HEK293T (cell line): ENCODE results near the gene TUBB4B.

Experiments used
- CTCF ChIA-PET: fragments of 350-600 bp; formaldehyde crosslinking; extraction: SDS; loops from one replicate; lab custom pipeline; 2021; ENCODE audit warnings: antibody characterized with exemption, inconsistent platforms; lab: Yijun Ruan, JAX
- POLR2A ChIA-PET: fragments of 350-600 bp; formaldehyde crosslinking; extraction: SDS; loops from one replicate; lab custom pipeline; 2020; ENCODE audit warnings: antibody characterized with exemption, inconsistent platforms; lab: Yijun Ruan, JAX
- DNase-seq: peaks from one replicate; pipeline ENCODE4 v3.0.0; 2012; ENCODE audit warnings: mixed read lengths; ENCODE audit errors: extremely low spot score
- ARNT ChIP-seq: fragments of 450-650 bp; IDR thresholded peaks from 2 replicates; pipeline ENCODE4 v1.6.1; 2017; ENCODE audit warnings: mild to moderate bottlenecking
- BHLHE40 ChIP-seq: fragments of 450-650 bp; IDR thresholded peaks from 2 replicates; pipeline ENCODE4 v1.6.1; 2016; ENCODE audit warnings: mild to moderate bottlenecking, moderate library complexity, borderline replicate concordance
- CTBP1 ChIP-seq: fragments of 450-650 bp; IDR thresholded peaks from 2 replicates; pipeline ENCODE4 v1.6.1; 2016; ENCODE audit warnings: borderline replicate concordance
- ELF4 ChIP-seq: fragments of 450-650 bp; IDR thresholded peaks from 2 replicates; pipeline ENCODE4 v1.6.1; 2017; ENCODE audit warnings: antibody characterized with exemption
- FOXA1 ChIP-seq: fragments of 450-650 bp; IDR thresholded peaks from 2 replicates; pipeline ENCODE4 v1.6.1; 2016; ENCODE audit warnings: mild to moderate bottlenecking
- FOXK2 ChIP-seq: fragments of 450-650 bp; IDR thresholded peaks from 2 replicates; pipeline ENCODE4 v1.6.1; 2016; ENCODE audit warnings: mild to moderate bottlenecking
- FOXM1 ChIP-seq: fragments of 450-650 bp; IDR thresholded peaks from 2 replicates; pipeline ENCODE4 v1.6.1; 2017; ENCODE audit warnings: mild to moderate bottlenecking, borderline replicate concordance
- HDGF ChIP-seq: fragments of 450-650 bp; IDR thresholded peaks from 2 replicates; pipeline ENCODE4 v1.6.1; 2017; ENCODE audit warnings: antibody characterized with exemption, borderline replicate concordance
- L3MBTL2 ChIP-seq: fragments of 450-650 bp; conservative IDR thresholded peaks from 2 replicates; pipeline ENCODE4 v1.6.1; 2016; ENCODE audit warnings: mild to moderate bottlenecking
- LEF1 ChIP-seq: fragments of 450-650 bp; IDR thresholded peaks from 2 replicates; pipeline ENCODE4 v1.6.1; 2017; ENCODE audit warnings: mild to moderate bottlenecking, borderline replicate concordance
- NFRKB ChIP-seq: fragments of 450-650 bp; IDR thresholded peaks from 2 replicates; pipeline ENCODE4 v1.6.1; 2016; ENCODE audit warnings: mild to moderate bottlenecking, moderate library complexity
- PKNOX1 ChIP-seq: fragments of 450-650 bp; IDR thresholded peaks from 2 replicates; pipeline ENCODE4 v1.6.1; 2016
- SP1 ChIP-seq: fragments of 450-650 bp; IDR thresholded peaks from 2 replicates; pipeline ENCODE4 v1.6.1; 2017
- SUZ12 ChIP-seq: fragments of 450-650 bp; IDR thresholded peaks from 2 replicates; pipeline ENCODE4 v1.6.1; 2016; ENCODE audit warnings: mild to moderate bottlenecking
- TARDBP ChIP-seq: fragments of 450-650 bp; IDR thresholded peaks from 2 replicates; pipeline ENCODE4 v1.6.1; 2016
- ZNF384 ChIP-seq: fragments of 450-650 bp; IDR thresholded peaks from 2 replicates; pipeline ENCODE4 v1.6.1; 2016

The TUBB4B gene

DNA sequence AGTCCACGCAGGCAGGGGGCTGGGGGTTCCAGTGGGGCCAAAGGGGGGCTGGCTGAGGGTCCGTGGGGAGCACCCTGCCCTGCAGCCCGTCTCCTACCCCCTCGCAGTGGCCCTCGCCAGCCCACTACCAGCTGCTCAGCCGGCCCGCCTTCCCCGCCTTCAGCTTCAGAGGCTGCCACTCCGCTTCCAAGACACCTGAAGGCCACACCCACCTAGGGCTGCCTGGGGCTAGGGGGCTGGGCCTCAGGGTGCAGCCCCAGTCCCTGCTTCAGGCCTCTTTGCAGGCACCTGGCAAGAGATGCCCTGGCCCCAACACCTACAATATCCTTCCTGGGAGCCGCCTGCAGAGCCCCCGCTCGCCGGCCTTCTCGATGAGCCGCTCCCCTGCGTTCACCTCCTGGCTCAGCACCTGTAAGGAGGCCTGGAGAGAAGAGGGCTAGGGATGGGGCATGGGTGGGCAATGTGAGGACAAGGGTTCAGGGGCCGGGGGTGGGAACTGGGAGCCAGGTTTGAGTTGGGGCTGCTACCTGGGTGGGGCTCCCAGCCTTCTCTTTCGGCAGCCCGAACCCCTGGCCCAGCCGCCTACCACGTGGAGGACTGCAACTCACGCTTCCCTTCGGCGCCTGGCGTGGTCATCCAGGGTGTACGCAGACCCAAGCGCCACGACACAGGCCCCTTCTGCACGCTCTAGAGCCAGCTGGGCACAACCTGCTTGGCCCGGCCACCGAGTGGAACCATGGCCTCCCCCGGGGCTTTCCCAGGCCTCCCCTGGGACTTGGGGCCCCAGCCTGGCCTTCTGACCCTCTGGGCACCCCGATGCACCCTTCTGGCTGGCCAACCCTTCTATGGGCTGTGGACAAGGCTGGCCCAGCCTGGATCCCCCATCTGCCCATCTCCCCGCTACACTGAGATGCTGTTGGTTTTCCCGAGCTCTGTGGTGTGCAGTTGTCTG lies 11.7 kb downstream of the TUBB4B start:
- ChIA-PET POLR2A (interaction anchor here (0.6 to 8.8 kb wide), 5 partner anchors 9 to 169 kb away, joined by 3 to 90 read pairs (median 6); partner anchors contain the start of genes NRARP and TUBB4B), CTCF (interaction anchor here (0.7 to 1.9 kb wide), 2 partner anchors 16 to 19 kb away, joined by 3 to 9 read pairs; no protein-coding TSS in a partner anchor)
- DNase-seq = no peak
- TF ChIP-seq NFRKB (no peak), LEF1 (no peak), FOXA1 (no peak), CTBP1 (no peak), HDGF (no peak), FOXM1 (no peak), BHLHE40 (no peak), L3MBTL2 (no peak), ZNF384 (no peak), ARNT (no peak), FOXK2 (no peak), ELF4 (no peak), SP1 (no peak), TARDBP (no peak), SUZ12 (no peak), PKNOX1 (no peak)

GRCh38 chr9:137253717-137254623 lies 12.9 kb downstream of the TUBB4B start:
- TF ChIP-seq NFRKB = no peak
- TF ChIP-seq SUZ12 = no peak
- TF ChIP-seq LEF1 = no peak
- no peak for TF ChIP-seq FOXM1
- no peak for TF ChIP-seq SP1
- TF ChIP-seq HDGF = no peak
- no peak for TF ChIP-seq FOXK2
- TF ChIP-seq BHLHE40 = no peak
- no peak for TF ChIP-seq TARDBP
- TF ChIP-seq ELF4 = no peak
- no peak for TF ChIP-seq CTBP1
- no peak for TF ChIP-seq L3MBTL2
- no peak for TF ChIP-seq FOXA1
- no peak for TF ChIP-seq ARNT
- TF ChIP-seq PKNOX1 = no peak
- TF ChIP-seq ZNF384 = no peak
- ChIA-PET CTCF (interaction anchor here (0.5 to 1.9 kb wide), 3 partner anchors 17 to 119 kb away, joined by 3 to 9 read pairs (median 3); no protein-coding TSS in a partner anchor), POLR2A (interaction anchor here (0.6 to 8.8 kb wide), 8 partner anchors 10 to 168 kb away, joined by 3 to 90 read pairs (median 6); partner anchors contain the start of genes NRARP and TUBB4B)
- DNase-seq = no peak

DNA sequence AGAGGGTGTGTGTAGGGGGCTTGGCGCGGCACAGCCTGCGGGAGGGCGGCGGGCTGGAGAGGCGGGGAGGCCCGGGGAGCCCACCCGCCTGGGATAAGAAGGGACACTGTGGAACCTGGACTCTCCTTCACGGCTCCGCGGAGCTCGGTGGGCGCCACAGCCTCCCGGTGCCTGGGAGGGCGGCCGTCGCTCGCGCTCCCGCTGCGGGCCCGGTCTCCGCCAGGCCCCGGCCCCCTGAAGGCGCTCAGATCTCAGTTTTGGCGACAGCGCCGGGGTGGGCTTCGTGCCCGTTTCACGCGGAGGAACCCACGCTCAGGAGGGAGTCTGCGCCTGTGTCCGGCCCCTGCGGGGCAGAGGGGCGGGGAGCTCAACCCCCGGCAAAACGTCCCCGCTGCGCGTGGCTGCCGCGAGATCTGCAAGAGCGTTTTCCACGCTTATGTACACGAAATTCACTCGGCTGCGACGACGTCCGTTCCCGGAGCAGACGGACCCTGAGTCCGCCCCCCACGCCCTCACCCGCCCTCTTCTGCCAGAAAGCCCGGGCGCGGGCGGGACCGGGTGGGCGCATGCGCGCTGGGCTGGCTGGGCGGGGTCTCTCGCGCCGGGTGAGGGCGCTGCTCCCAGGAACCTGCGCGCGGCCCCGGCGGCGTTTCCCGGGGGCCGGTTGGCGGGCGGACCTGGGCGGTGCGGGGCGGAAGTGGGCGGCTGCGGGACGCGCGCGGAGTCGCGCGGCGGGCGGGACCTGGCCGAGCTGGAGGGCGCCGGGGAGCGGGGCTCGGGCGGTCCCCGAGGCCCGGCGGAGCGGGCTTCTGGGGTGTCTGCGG lies 13.7 kb downstream of the TUBB4B start, which contains the start of gene NELFB:
TSS of gene NELFB (plus strand) at position 704 of the 824 bp plus-strand sequence.
- ChIA-PET POLR2A (interaction anchor here (0.6 to 8.8 kb wide), 8 partner anchors 11 to 47 kb away, joined by 3 to 90 read pairs (median 6); partner anchors contain the start of genes NRARP and TUBB4B), CTCF (interaction anchor here (1.9 kb wide), 1 partner anchor 18 kb away, joined by 9 read pairs; no protein-coding TSS in a partner anchor)
- TF ChIP-seq ELF4 (no peak), ARNT (peak; percentile 83), FOXM1 (peak; percentile 75; the same call in 1 of the 2 replicates), FOXK2 (no peak), SP1 (no peak), L3MBTL2 (peak; percentile 33; the same call in 1 of the 2 replicates), SUZ12 (no peak)
- DNase-seq = peak; percentile 96

- ChIA-PET CTCF (interaction anchor here (1.1 kb wide), 1 partner anchor 15 kb away, joined by 3 read pairs; no protein-coding TSS in a partner anchor), POLR2A (interaction anchor here (0.6 to 8.8 kb wide), 6 partner anchors 12 to 168 kb away, joined by 3 to 90 read pairs (median 4); partner anchors contain the start of genes NOXA1 and TUBB4B)
Observed at GRCh38 chr9:137255448-137256114, 14.5 kb downstream of the TUBB4B start.

More at GRCh38 chr9:137255448-137256114, 14.5 kb downstream of the TUBB4B start:
- no peak for TF ChIP-seq TARDBP
- no peak for TF ChIP-seq BHLHE40
- TF ChIP-seq ARNT = no peak
- no peak for TF ChIP-seq HDGF
- no peak for TF ChIP-seq CTBP1
- TF ChIP-seq FOXM1 = no peak
- no peak for TF ChIP-seq NFRKB
- DNase-seq = peak; percentile 77
